ENCODE results near the gene POLR1H.
A peak's percentile ranks its signal among the peaks of the same experiment; 100 is the strongest.
"Not testable (repeated sequence)": the region's sequence is repeated elsewhere in the genome, so short reads cannot be mapped to it uniquely, and the experiment has no call there.

The POLR1H gene
- 4.2 to 13.9 (median 10.8) reads per million in 18 experiments for total RNA-seq

- peak; percentile 97 to 98 for DNase-seq
These were observed at the start of gene POLR1H for GRCh38 chr6:30061092-30061857. Gene POLR1H, plus strand, starts transcription at chr6:30061265. Its CDS starts 260 bp downstream, at chr6:30061525.

DNA sequence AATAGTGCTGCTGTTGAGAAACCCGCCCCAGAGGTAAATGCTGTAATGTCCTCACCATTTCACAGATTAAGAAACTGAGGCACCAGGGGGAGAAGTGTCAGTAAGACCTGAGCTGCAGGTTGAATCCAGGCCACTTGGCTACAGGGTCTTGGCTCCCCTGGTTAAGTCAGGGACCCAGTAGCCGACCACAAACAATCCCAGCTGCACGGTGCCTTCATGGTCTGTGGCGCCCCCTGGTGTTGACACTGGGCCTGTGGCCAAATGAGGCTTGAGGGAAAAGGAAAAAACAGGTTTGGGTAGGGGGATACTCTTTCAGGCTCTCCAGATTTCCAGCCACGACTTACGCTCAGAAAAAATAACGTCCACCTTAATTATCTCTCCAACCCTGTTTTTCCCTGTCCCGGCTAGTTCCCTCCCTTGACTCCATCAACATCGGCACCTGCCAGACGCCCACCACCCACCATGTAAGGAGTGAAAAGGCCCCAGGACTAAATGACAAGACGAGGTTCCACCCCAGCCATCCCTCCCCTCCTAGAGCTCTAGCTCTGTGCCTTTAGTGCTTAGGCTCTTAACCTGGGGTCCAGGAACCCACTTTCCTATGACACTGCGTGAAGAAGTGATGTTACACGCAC is 47.7 kb upstream of the POLR1H start:
- DNase-seq: peak in 1 of 2 donors; percentile 35

- DNase-seq: peak in 1 of 2 donors; percentile 51
These were observed 41.2 kb upstream of the POLR1H start for GRCh38 chr6:30019819-30020218.

DNA sequence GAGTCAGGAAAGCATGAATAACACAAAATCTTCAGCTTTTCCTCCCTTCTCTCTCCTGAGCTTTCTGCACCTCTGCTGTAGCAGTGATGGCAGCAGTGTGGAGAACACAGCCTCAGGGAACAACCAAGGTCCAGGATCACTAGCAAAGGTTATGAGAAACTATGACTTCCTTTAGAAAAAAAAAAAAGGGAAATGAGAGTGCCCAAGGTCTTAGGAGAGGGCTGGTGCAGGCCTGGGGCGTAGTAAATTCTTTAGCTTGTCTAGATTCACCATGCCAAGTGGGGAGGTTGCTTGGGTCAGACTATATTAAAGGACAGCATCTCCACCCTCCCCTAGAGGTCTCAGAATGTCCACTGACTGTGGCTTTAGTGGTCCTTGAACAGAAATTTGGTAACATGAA is 40.4 kb upstream of the POLR1H start:
- peak in 1 of 2 donors; percentile 18 for DNase-seq

DNA sequence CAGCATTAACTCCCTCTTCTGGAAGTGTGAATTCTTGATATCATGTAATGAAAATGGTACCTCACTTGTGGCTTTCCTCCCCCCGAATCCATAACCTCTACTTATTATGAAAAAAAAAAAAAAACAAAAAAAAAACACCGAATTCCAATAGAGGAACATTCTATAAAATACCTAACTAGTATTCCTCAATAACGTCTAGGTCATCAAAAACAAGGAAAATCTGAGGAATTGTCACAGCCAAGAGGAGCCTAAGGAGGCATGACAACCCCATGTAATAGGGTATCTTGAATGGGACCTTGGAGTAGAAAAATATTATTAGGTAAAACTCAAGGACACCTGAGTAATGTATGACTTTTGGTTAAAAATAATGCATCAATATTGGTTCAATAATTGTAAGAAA is 38.9 kb upstream of the POLR1H start:
- no peak for DNase-seq

GRCh38 chr6:30022712-30023111 is 38.4 kb upstream of the POLR1H start:
- DNase-seq: not testable (repeated sequence)

- no peak for DNase-seq
These were observed 35.9 kb upstream of the POLR1H start for GRCh38 chr6:30025186-30025585.

GRCh38 chr6:30029588-30029987 is 31.5 kb upstream of the POLR1H start:
- peak; percentile 33 to 62 for DNase-seq

- DNase-seq: no peak
These were observed 29.7 kb upstream of the POLR1H start for GRCh38 chr6:30031381-30031780.

DNA sequence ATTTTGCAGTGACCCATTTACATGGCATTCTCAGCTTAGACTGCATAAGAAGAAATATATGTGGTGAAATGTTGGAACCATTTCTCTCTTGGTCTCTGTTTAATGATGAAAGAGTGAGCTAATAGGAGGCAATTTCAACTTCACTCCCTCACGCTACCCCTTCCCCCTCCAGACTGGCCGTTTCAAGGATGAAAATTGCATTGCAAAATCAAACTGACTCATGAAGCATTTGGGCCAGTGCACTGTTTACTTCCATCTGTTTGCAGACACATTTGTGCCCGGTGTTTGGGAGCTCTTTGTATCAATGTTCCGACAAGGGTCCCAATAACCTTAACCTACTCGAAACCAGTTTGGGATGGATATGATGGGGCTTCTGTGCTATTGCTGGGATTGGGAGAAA is 27.6 kb upstream of the POLR1H start:
- peak; percentile 86 to 90 for DNase-seq

- DNase-seq: peak; percentile 36 to 52
These were observed 25.3 kb upstream of the POLR1H start for GRCh38 chr6:30035784-30036183.

- DNase-seq: peak; percentile 24 to 34
These were observed 23.8 kb upstream of the POLR1H start for GRCh38 chr6:30037182-30037788.

- DNase-seq: no peak
These were observed 19.8 kb upstream of the POLR1H start for GRCh38 chr6:30041221-30041620.

- DNase-seq: peak in 1 of 2 donors; percentile 21
These were observed 19.2 kb upstream of the POLR1H start for GRCh38 chr6:30041821-30042220.

DNA sequence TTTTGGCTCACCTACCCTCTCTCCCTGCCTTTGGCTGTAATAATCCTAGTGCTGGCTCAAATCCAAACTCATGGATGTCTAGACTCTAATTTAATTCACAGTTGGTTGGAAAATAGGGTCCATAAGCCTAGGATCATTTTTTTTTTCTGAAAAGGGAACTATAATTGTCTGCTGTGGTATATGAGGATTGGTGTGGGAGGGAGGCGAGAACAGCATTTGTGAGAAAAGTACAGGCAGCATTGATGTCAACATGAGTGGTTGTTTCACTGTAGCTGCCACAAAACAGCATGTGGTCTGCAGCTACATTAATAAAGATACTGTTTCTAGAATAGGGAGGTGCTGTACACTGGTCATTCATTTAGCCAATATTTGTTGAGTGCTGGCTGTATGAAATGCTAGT is 18.6 kb upstream of the POLR1H start:
- peak; percentile 68 to 85 for DNase-seq

GRCh38 chr6:30042914-30043313 is 18.2 kb upstream of the POLR1H start:
- no peak for DNase-seq

DNA sequence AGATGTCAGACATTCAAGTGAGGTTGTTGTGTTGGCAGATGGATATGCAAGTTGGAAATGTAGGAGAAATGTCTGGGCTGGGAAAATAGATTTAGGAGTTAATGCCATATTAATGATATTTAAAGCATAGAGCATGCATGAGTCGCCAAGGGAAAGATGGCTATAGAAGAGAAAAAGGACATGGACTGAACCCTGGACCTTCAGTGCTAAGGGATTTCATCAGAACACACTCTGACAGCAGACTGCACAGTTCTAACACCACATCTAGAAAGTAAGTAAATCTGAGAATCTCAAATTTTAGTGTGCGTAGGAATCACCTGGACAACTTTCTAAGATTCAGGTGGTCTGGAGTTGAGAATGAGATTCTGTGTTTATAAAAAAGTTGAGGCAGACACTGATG is 17.3 kb upstream of the POLR1H start:
- DNase-seq: no peak

DNA sequence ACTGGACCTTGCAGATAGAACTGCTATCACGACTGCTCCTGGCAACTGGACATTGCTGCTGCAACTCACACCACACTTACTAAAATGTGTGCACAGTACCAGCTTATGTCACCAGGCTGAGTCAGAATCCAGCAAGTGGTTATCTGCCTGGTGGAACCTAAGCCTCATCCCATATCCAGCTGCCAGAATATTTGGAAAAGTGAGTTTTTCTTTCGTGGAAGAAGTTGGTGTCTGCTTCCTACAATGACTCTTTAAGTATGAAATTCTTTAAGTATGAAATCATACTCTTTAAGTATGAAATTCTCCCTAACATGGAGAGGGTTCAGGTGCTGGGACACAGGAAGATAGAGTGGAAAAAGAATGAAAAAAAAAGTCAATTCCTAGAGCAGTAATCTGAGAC is 16.4 kb upstream of the POLR1H start:
- no peak for DNase-seq

DNA sequence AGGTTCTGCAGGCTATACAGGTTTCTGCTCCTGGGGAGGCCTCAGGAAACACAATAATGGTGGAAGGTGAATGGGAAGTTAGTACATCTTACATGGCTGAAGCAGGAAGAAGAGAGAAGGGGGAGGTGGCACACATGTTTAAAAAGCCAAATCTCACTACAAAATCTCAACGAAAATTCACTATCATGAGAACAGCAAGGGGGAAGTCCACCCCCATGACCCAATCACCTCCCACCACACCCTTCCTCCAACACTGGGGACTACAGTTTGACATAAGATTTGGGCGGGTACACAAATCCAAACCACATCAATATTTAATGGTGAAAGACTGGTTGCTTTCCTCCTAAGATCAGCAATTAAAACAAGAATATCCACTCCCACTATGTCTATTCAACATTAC is 13.8 kb upstream of the POLR1H start:
- peak; percentile 70 to 77 for DNase-seq

GRCh38 chr6:30053682-30054081 is 7.4 kb upstream of the POLR1H start:
- DNase-seq: no peak

DNA sequence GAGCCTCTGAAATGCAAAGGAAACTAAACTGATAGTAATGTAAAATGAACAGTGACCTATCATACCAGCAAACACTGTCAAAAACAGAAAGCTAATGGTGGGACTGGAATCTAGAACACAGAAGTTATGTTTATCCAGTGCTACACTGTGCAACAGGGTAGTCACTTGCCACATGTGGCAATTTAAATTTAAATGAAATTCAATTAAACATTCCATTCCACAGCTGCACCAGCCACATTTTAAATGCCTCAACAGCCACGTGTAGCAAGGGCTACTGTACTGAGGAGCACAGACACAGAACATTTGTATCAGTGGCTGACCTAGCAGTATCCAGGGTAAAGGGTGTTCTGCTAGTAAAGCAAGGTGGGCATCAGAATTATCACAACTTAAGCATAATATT is 5.6 kb upstream of the POLR1H start:
- DNase-seq: no peak

- peak; percentile 66 to 83 for DNase-seq
These were observed 416 bp upstream of the POLR1H start for GRCh38 chr6:30060606-30061091.

GRCh38 chr6:30061858-30062458 is 893 bp downstream of the POLR1H start:
- peak; percentile 6 to 21 for DNase-seq
